ENCODE results near the gene KDM1A.

DNA sequence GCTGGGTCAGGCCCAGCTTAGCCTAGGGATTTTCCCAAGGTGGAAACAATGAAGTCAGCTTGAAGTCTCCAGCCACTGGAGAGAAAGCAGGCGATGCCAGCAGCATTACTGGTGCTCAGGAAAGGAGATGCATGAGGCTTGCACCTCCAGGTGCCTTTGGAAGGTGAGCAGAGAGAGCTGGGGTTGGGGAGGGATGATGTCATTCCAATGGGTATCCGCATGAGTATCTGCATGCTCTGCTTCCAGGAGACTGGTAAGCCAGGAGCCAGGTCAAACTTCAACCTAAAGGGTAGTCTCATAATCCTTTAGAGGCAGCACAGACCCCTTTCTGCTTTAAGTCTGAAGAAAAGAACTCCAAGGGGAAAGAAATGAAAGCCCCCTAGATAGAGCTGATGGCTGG is 68.8 kb downstream of the KDM1A start:
- no peak for TF ChIP-seq POLR2A (IDR thresholded peaks at IDR 0.05)
- TF ChIP-seq, protein P1, sequence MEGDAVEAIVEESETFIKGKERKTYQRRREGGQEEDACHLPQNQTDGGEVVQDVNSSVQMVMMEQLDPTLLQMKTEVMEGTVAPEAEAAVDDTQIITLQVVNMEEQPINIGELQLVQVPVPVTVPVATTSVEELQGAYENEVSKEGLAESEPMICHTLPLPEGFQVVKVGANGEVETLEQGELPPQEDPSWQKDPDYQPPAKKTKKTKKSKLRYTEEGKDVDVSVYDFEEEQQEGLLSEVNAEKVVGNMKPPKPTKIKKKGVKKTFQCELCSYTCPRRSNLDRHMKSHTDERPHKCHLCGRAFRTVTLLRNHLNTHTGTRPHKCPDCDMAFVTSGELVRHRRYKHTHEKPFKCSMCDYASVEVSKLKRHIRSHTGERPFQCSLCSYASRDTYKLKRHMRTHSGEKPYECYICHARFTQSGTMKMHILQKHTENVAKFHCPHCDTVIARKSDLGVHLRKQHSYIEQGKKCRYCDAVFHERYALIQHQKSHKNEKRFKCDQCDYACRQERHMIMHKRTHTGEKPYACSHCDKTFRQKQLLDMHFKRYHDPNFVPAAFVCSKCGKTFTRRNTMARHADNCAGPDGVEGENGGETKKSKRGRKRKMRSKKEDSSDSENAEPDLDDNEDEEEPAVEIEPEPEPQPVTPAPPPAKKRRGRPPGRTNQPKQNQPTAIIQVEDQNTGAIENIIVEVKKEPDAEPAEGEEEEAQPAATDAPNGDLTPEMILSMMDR (IDR thresholded peaks at IDR 0.05 in 8 of 11, conservative IDR thresholded peaks at IDR 0.05 in 3 of 11) = no peak
- TF ChIP-seq POLR2AphosphoS5 (IDR thresholded peaks at IDR 0.05) = no peak
